Osteoblast (primary cell): Measurements from ENCODE around the gene EXOSC7. TPM values are rescaled to one million over a fixed set of nuclear protein-coding genes. Genes with fewer than 3 reads are reported as not detected.

Experiments
- DNase-seq: peaks from one replicate; pipeline ENCODE4 v3.0.0; 2011; ENCODE audit warnings: low spot score, mixed read lengths; ENCODE audit not compliant: insufficient read length; ENCODE audit errors: missing footprints
- H2AFZ ChIP-seq: 2 replicates; pipeline ENCODE4 v1.6.0; 2011; ENCODE audit warnings: mild to moderate bottlenecking, low read length
- H3K27ac ChIP-seq: 2 replicates; pipeline ENCODE4 v1.5.1; 2011; ENCODE audit warnings: mild to moderate bottlenecking, low read depth, low read length, moderate library complexity
- H3K27me3 ChIP-seq: 2 replicates; pipeline ENCODE4 v1.6.0; 2012; ENCODE audit warnings: mild to moderate bottlenecking, control low read depth, inconsistent platforms, low read length, moderate library complexity; ENCODE audit not compliant: insufficient read depth
- H3K36me3 ChIP-seq: 2 replicates; pipeline ENCODE4 v1.5.1; 2011; ENCODE audit warnings: mild to moderate bottlenecking, low read length, control low read depth, moderate library complexity; ENCODE audit not compliant: insufficient read depth
- H3K4me1 ChIP-seq: 2 replicates; pipeline ENCODE4 v1.5.1; 2011; ENCODE audit warnings: mild to moderate bottlenecking, low read length, control low read depth, moderate library complexity; ENCODE audit not compliant: insufficient read depth
- H3K4me2 ChIP-seq: 2 replicates; pipeline ENCODE4 v1.6.0; 2011; ENCODE audit warnings: mild to moderate bottlenecking, low read length; ENCODE audit not compliant: insufficient read depth
- H3K4me3 ChIP-seq: fragments of 200-600 bp; sonication (generic); 3 replicates; pipeline ENCODE4 v1.5.1; 2012; ENCODE audit warnings: mild to moderate bottlenecking, low read length, inconsistent platforms; ENCODE audit not compliant: insufficient read depth
- H3K79me2 ChIP-seq: 2 replicates; pipeline ENCODE4 v1.6.0; 2012; ENCODE audit warnings: mild to moderate bottlenecking, low read length, control low read depth, inconsistent platforms; ENCODE audit not compliant: insufficient read depth
- H3K9me3 ChIP-seq: 2 replicates; pipeline ENCODE4 v1.5.1; 2011; ENCODE audit warnings: low read depth, low read length, control low read depth
- H4K20me1 ChIP-seq: 2 replicates; pipeline ENCODE4 v1.6.0; 2012; ENCODE audit warnings: mild to moderate bottlenecking, low read length, control low read depth; ENCODE audit not compliant: insufficient read depth
- small RNA-seq: library from RNA; depleted of rRNA; stranded (forward); fragments of <200 nt; gene quantifications from one replicate; pipeline ENCODE3, GENCODE V24; 2012
- total RNA-seq: library from RNA; depleted of rRNA; stranded (reverse); fragments of >200 nt; gene quantifications from 2 replicates; pipeline ENCODE4 v1.2.3, GENCODE V29; 2012
- TF ChIP-seq, protein P1 (sequence below): IDR thresholded peaks from 2 replicates; pipeline ENCODE4 v1.5.1; 2011; ENCODE audit warnings: mild to moderate bottlenecking, low read depth, low read length, moderate library complexity; ENCODE audit errors: extremely low read depth

EXOSC7 gene
- total RNA-seq, 1 donor: 31.8 TPM

DNA sequence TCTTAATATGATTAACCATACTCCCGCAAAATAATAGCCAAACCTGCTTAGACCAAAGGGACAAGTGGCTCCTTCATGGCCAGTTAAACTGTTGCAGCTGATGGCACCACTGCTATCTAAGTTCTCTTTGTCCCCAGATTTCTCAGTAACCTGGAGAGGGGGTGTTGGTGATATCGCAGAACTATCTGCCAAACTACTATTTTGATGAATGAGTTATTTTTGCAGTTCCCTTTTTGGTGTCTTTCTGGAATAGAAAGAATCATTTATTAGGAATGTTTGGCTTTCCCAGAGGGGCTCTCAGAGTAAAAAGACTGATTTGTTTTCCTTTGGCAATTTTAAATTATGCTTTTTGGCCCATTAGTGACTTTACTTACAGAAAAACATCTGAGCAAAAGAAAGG lies 83.1 kb downstream of the EXOSC7 start:
- no peak overlapping the region for H2AFZ ChIP-seq
- H3K9me3 ChIP-seq: no peaks in the 10 kb centered on the region
- peaks cover 53% of the 10 kb centered on the region for H3K4me1 ChIP-seq
- no peak overlapping the region for H3K27ac ChIP-seq
- no peak overlapping the region for H3K4me2 ChIP-seq
- TF ChIP-seq, protein P1, sequence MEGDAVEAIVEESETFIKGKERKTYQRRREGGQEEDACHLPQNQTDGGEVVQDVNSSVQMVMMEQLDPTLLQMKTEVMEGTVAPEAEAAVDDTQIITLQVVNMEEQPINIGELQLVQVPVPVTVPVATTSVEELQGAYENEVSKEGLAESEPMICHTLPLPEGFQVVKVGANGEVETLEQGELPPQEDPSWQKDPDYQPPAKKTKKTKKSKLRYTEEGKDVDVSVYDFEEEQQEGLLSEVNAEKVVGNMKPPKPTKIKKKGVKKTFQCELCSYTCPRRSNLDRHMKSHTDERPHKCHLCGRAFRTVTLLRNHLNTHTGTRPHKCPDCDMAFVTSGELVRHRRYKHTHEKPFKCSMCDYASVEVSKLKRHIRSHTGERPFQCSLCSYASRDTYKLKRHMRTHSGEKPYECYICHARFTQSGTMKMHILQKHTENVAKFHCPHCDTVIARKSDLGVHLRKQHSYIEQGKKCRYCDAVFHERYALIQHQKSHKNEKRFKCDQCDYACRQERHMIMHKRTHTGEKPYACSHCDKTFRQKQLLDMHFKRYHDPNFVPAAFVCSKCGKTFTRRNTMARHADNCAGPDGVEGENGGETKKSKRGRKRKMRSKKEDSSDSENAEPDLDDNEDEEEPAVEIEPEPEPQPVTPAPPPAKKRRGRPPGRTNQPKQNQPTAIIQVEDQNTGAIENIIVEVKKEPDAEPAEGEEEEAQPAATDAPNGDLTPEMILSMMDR: no peak
- DNase-seq: no peak
- H3K27me3 ChIP-seq: no peaks in the 10 kb centered on the region
- H3K4me3 ChIP-seq: no peak overlapping the region
- H3K36me3 ChIP-seq: no peaks in the 10 kb centered on the region
- H4K20me1 ChIP-seq: no peaks in the 10 kb centered on the region
- H3K79me2 ChIP-seq: no peaks in the 10 kb centered on the region

DNA sequence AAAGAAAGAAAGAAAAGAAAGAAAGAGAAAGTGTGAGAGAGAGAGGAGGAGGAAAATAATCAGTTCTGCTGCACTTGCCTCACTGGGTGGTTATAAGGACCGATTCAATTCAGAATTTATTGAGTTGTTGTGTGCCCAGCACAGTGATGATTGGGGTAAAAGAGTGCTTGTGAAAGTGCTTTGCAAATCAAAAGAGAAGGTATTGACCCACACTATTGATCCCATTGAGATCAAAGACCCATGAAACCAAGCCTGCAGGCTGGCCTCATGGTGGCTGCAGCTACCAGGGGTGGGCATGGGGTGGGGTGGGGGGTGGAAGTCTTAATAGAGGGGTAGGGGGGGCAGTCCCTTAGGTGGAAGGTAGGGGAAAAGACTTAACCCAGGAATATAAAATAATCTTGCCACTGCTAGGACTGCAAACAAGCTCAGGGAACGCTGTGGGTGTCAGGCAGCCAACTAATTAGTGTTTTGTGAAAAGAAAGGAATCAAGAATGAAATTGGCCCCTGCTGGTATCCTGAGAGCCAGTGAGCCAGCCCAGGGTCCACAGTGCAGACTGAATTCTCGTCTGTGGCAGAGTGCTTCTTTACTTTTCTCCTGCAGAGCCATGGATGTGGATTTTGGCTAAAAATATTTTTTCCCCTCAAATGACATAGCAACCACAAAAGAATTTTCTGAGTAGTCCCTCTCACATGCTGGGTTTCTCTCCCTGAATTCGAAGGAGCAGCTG lies 84.3 kb downstream of the EXOSC7 start:
- peak overlapping the region; percentile 80 for H2AFZ ChIP-seq
- DNase-seq: no peak
- peak overlapping the region; percentile 74 for H3K27ac ChIP-seq

More for the DNA sequence above, 84.3 kb downstream of the EXOSC7 start:
- Histone ChIP-seq H3K27me3 (no peaks in the 10 kb centered on the region), H3K4me1 (peaks cover 53% of the 10 kb centered on the region), H3K4me3 (no peak overlapping the region), H3K79me2 (no peaks in the 10 kb centered on the region), H4K20me1 (no peaks in the 10 kb centered on the region), H3K4me2 (no peak overlapping the region), H3K9me3 (no peaks in the 10 kb centered on the region), H3K36me3 (no peaks in the 10 kb centered on the region)
- TF ChIP-seq, protein P1: no peak

Small RNA genes lying within 50 kb of the gene (small RNA-seq; reads per million reads assigned to genes)
- not detected for gene RNU5B-3P

Other genes with a start within 250 kb of the EXOSC7 start
- 6.5 and 7.2 TPM in 2 replicates for gene ZNF501, start 246.6 kb upstream of the EXOSC7 start, total RNA-seq
- gene KIAA1143, start 214.6 kb upstream of the EXOSC7 start, total RNA-seq: 30.0 and 31.8 TPM in 2 replicates
- gene KIF15, start 214.4 kb upstream of the EXOSC7 start, total RNA-seq: 1.5 and 1.8 TPM in 2 replicates
- 15.6 and 18.1 TPM in 2 replicates for gene TMEM42, start 114.3 kb upstream of the EXOSC7 start, total RNA-seq
- not detected in 2 replicates for gene TGM4, start 101.6 kb upstream of the EXOSC7 start, total RNA-seq
- gene ZDHHC3, start 70 bp upstream of the EXOSC7 start, total RNA-seq: 61.2 and 62.5 TPM in 2 replicates
- gene CLEC3B, start 50.1 kb downstream of the EXOSC7 start, total RNA-seq: 48.9 and 52.5 TPM in 2 replicates
- 4.4 and 7.6 TPM in 2 replicates for gene CDCP1, start 170.1 kb downstream of the EXOSC7 start, total RNA-seq